Measurements from ENCODE around the gene ELMO3.

Gene ELMO3

GRCh38 chr16:67234180-67234597, 35.3 kb downstream of the ELMO3 start:
- WGBS, 2 experiments: 94% methylated on average over 10 of the region's 10 CpGs
- Histone ChIP-seq H3K27ac (ENCODE audit: insufficient read depth, low read depth, low read length, poor library complexity, severe bottlenecking) (no peak overlapping the region), H3K27me3 (ENCODE audit: control insufficient read depth, insufficient read depth, low read length, poor library complexity, severe bottlenecking) (no peaks in the 10 kb centered on the region), H3K4me1 (ENCODE audit: control insufficient read depth, insufficient read depth, low read length) (peaks cover 3% of the 10 kb centered on the region), H3K36me3 (ENCODE audit: control insufficient read depth, insufficient read depth, low read length) (no peaks in the 10 kb centered on the region), H3K4me3 (ENCODE audit: insufficient read depth, low read depth, low read length) (no peak overlapping the region), H3K9me3 (ENCODE audit: control insufficient read depth, low read length) (no peaks in the 10 kb centered on the region)

GRCh38 chr16:67235816-67236562, 37.1 kb downstream of the ELMO3 start:
- 84% methylated on average over 17 of the region's 17 CpGs for WGBS, 2 experiments
- Histone ChIP-seq H3K27me3 (ENCODE audit: control insufficient read depth, insufficient read depth, low read length, poor library complexity, severe bottlenecking) (no peaks in the 10 kb centered on the region), H3K4me3 (ENCODE audit: insufficient read depth, low read depth, low read length) (no peak overlapping the region), H3K36me3 (ENCODE audit: control insufficient read depth, insufficient read depth, low read length) (no peaks in the 10 kb centered on the region), H3K27ac (ENCODE audit: insufficient read depth, low read depth, low read length, poor library complexity, severe bottlenecking) (peak overlapping the region; percentile 48), H3K9me3 (ENCODE audit: control insufficient read depth, low read length) (no peaks in the 10 kb centered on the region), H3K4me1 (ENCODE audit: control insufficient read depth, insufficient read depth, low read length) (peaks cover 3% of the 10 kb centered on the region)

DNA sequence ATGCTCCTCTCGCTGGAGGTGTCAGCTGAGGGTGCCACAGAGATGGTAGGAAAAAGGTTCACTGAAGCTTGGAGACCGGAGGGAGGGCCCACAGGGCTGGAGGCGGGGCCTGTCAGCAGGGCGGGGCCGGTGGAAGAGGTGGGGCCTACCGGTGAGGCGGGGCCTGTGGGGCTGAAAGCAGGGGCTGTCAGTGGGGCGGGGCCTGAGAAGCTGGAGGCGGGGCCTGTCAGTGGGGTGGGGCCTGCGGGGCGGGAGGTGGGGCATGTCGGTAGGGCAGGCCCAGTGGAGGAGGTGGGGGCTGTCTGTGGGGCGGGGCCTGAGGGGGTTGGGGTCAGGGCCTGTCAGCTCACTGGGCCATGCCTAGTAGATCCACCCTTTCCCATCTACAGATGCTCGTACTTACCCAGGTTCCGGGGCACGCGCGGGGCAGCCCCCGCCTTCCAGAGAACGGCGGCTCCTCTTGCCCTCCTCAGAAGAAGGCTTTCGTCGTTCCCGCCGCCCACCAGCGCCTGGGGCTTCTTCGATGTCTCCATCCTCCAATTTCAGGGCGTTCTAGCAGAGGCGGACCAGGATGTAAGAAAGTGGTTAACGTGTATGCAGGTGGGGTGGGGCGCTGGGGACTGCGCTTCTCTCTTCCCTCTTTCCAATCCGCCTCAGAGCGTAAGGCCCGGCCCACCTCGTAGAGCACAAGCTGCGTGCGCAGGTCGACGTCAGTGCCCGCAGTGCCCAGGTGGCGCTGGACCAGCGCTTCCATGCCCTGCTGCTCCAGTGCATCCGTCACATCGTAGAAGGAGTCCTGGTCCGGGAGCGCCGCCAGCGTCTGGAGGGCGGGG, 37.8 kb downstream of the ELMO3 start:
- Histone ChIP-seq H3K27ac (ENCODE audit: insufficient read depth, low read depth, low read length, poor library complexity, severe bottlenecking) (no peak overlapping the region), H3K36me3 (ENCODE audit: control insufficient read depth, insufficient read depth, low read length) (no peaks in the 10 kb centered on the region), H3K27me3 (ENCODE audit: control insufficient read depth, insufficient read depth, low read length, poor library complexity, severe bottlenecking) (no peaks in the 10 kb centered on the region), H3K4me3 (ENCODE audit: insufficient read depth, low read depth, low read length) (no peak overlapping the region), H3K9me3 (ENCODE audit: control insufficient read depth, low read length) (no peaks in the 10 kb centered on the region), H3K4me1 (ENCODE audit: control insufficient read depth, insufficient read depth, low read length) (peaks cover 3% of the 10 kb centered on the region)
- whole genome bisulfite sequencing, 2 experiments: 87 to 91% methylated on average over 50 of the region's 50 CpGs

- Histone ChIP-seq H3K4me1 (ENCODE audit: control insufficient read depth, insufficient read depth, low read length) (peaks cover 3% of the 10 kb centered on the region), H3K4me3 (ENCODE audit: insufficient read depth, low read depth, low read length) (no peak overlapping the region), H3K9me3 (ENCODE audit: control insufficient read depth, low read length) (no peaks in the 10 kb centered on the region), H3K27ac (ENCODE audit: insufficient read depth, low read depth, low read length, poor library complexity, severe bottlenecking) (no peak overlapping the region), H3K27me3 (ENCODE audit: control insufficient read depth, insufficient read depth, low read length, poor library complexity, severe bottlenecking) (no peaks in the 10 kb centered on the region), H3K36me3 (ENCODE audit: control insufficient read depth, insufficient read depth, low read length) (no peaks in the 10 kb centered on the region)
- 90 to 95% methylated on average over 16 of the region's 16 CpGs for WGBS, 2 experiments
Measured at GRCh38 chr16:67237396-67238277, 38.7 kb downstream of the ELMO3 start.

DNA sequence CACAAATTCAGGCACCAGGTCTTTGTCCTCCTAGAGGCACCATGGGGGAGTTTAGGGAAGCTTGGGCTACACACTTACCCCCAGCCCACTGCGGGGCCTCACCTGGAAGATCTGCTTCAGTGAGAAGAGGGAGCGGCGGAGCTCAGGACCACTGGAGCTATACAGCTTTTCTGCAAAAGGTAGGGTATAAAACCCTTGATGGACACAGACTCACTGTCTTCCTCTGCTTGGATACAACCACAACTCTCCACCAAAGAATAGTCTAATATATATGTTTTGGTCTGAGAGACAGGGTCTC, 39.3 kb downstream of the ELMO3 start:
- H3K4me3 ChIP-seq (ENCODE audit: insufficient read depth, low read depth, low read length): no peak overlapping the region
- no peak overlapping the region for H3K27ac ChIP-seq (ENCODE audit: insufficient read depth, low read depth, low read length, poor library complexity, severe bottlenecking)
- H3K36me3 ChIP-seq (ENCODE audit: control insufficient read depth, insufficient read depth, low read length): no peaks in the 10 kb centered on the region
- peaks cover 3% of the 10 kb centered on the region for H3K4me1 ChIP-seq (ENCODE audit: control insufficient read depth, insufficient read depth, low read length)
- H3K9me3 ChIP-seq (ENCODE audit: control insufficient read depth, low read length): no peaks in the 10 kb centered on the region
- H3K27me3 ChIP-seq (ENCODE audit: control insufficient read depth, insufficient read depth, low read length, poor library complexity, severe bottlenecking): no peaks in the 10 kb centered on the region
- WGBS, 2 experiments: 87 to 93% methylated on average over 3 of the region's 3 CpGs

DNA sequence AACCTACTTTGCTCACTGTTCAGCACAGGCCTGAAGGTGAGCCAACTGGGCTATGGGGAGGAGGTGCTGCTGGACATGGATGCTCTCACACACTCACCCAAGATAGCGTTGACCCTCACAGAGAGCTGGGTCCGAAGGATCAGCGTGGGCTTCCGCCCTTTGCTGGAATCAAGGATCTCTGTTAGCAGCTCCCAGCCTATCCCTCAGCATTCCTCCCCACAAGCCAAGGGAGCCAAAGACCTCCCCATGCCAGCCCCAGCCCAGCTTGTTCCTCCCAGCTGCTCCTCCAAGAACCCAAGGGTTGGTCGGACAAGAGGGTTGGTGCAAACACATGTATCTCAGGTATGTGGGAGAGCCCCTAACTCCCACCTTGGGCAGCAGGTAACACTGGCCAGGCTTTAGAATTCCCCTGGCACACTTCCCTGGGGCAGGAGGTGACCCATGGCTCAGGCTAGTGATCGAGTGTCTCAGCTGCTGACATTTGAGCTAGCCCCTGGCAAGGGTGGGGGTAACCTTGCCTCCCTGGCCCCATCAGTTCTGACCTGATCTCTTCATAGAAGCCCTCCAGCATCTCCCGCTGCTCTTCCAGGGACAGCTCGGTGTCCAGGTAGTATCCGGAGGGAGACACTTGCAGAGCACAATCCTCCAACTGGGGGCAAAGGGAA, 40.0 kb downstream of the ELMO3 start:
- 95 to 97% methylated on average over 9 of the region's 9 CpGs for WGBS, 2 experiments
- Histone ChIP-seq H3K4me3 (ENCODE audit: insufficient read depth, low read depth, low read length) (no peak overlapping the region), H3K27me3 (ENCODE audit: control insufficient read depth, insufficient read depth, low read length, poor library complexity, severe bottlenecking) (no peaks in the 10 kb centered on the region), H3K36me3 (ENCODE audit: control insufficient read depth, insufficient read depth, low read length) (no peaks in the 10 kb centered on the region), H3K4me1 (ENCODE audit: control insufficient read depth, insufficient read depth, low read length) (peaks cover 3% of the 10 kb centered on the region), H3K27ac (ENCODE audit: insufficient read depth, low read depth, low read length, poor library complexity, severe bottlenecking) (no peak overlapping the region), H3K9me3 (ENCODE audit: control insufficient read depth, low read length) (no peaks in the 10 kb centered on the region)

DNA sequence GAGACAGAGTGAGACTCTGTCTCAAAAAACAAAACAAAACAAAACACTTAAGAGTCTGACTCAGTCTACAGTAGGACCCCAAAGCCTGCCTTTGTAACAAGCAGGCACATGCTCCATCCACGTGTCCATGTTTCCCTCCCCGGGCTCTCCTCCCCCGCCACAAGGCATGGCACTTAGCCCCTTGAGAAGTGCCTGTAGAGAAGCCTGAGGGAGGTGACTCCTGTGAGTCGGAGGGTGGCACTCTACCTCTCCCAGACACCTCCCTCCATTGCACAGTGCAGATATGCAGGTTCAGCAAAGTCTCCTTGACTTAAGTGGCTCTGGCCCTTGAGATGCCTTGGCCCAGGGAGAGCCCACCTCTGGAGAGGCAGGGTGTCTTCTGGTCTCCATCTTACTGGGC, 41.6 kb downstream of the ELMO3 start:
- H3K27ac ChIP-seq (ENCODE audit: insufficient read depth, low read depth, low read length, poor library complexity, severe bottlenecking): no peak overlapping the region
- no peak overlapping the region for H3K4me3 ChIP-seq (ENCODE audit: insufficient read depth, low read depth, low read length)
- WGBS, 2 experiments: 88 to 91% methylated on average over 4 of the region's 4 CpGs
- H3K9me3 ChIP-seq (ENCODE audit: control insufficient read depth, low read length): no peaks in the 10 kb centered on the region
- no peaks in the 10 kb centered on the region for H3K36me3 ChIP-seq (ENCODE audit: control insufficient read depth, insufficient read depth, low read length)
- H3K4me1 ChIP-seq (ENCODE audit: control insufficient read depth, insufficient read depth, low read length): peaks cover 8% of the 10 kb centered on the region
- no peaks in the 10 kb centered on the region for H3K27me3 ChIP-seq (ENCODE audit: control insufficient read depth, insufficient read depth, low read length, poor library complexity, severe bottlenecking)

DNA sequence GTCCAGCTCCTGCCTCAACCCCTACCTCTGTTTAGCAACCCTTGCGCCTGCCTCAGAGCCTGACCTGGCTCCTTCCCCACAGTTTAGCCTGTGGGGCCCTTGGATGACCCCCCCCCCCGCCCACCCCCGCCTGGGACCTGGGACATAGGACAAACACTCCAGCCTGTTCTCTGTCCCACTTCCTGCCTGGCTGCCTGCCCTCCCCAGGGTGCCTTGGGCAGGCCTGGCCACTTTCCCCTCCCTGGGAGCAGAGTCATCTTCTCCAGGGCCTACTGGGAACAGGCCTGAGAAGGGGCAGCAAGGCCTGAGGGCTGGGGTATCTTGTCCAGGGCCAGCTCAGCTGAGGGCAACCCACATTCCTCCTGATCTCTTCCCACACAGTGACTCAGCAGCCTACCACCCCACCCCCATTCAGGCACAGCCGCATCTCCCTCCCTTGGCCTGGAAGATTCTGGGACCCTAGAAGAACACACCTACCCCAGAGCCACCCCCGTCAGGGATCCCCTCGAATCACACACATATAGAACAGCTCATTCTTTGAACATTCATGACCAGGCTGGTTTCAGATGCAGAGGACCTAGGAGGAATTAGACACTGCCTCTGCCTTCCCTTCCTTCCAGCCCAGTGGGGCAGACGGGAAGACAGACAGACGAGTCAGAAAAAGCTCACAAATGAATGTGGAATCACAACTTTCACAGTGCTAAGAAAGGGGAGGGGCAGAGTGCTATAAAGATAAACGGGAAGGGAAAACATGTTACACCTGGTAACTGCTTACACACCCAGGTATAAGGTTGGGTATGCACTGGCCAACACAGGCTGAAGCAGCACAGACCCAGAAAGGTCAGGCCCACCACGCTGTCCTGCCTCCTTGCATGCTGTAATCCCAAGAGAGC, 42.3 kb downstream of the ELMO3 start:
- no peaks in the 10 kb centered on the region for H3K27me3 ChIP-seq (ENCODE audit: control insufficient read depth, insufficient read depth, low read length, poor library complexity, severe bottlenecking)
- H3K4me3 ChIP-seq (ENCODE audit: insufficient read depth, low read depth, low read length): no peak overlapping the region
- H3K9me3 ChIP-seq (ENCODE audit: control insufficient read depth, low read length): no peaks in the 10 kb centered on the region
- no peak overlapping the region for H3K27ac ChIP-seq (ENCODE audit: insufficient read depth, low read depth, low read length, poor library complexity, severe bottlenecking)
- peaks cover 9% of the 10 kb centered on the region for H3K4me1 ChIP-seq (ENCODE audit: control insufficient read depth, insufficient read depth, low read length)
- H3K36me3 ChIP-seq (ENCODE audit: control insufficient read depth, insufficient read depth, low read length): no peaks in the 10 kb centered on the region
- 69 to 82% methylated on average over 8 to 10 of the region's 10 CpGs for WGBS, 2 experiments

GRCh38 chr16:67242138-67242730, 43.3 kb downstream of the ELMO3 start:
- Histone ChIP-seq H3K9me3 (ENCODE audit: control insufficient read depth, low read length) (no peaks in the 10 kb centered on the region), H3K27ac (ENCODE audit: insufficient read depth, low read depth, low read length, poor library complexity, severe bottlenecking) (no peak overlapping the region), H3K36me3 (ENCODE audit: control insufficient read depth, insufficient read depth, low read length) (no peaks in the 10 kb centered on the region), H3K4me1 (ENCODE audit: control insufficient read depth, insufficient read depth, low read length) (peaks cover 9% of the 10 kb centered on the region), H3K4me3 (ENCODE audit: insufficient read depth, low read depth, low read length) (no peak overlapping the region), H3K27me3 (ENCODE audit: control insufficient read depth, insufficient read depth, low read length, poor library complexity, severe bottlenecking) (peaks cover 7% of the 10 kb centered on the region)
- 93 to 94% methylated on average over 4 of the region's 4 CpGs for WGBS, 2 experiments
